ENCODE results near the gene STK32C. TPM values are rescaled to one million over a fixed set of nuclear protein-coding genes. Genes with fewer than 3 reads are reported as not detected.

The STK32C gene
- total RNA-seq, 2 donors from 2014 or later, result 2.6 to 3.7 TPM

GRCh38 chr10:132241086-132241485 lies 66.7 kb downstream of the STK32C start:
- Histone ChIP-seq H3K27me3 (no peaks in the 10 kb centered on the region), H3K4me3 (no peak overlapping the region), H3K27ac (no peak overlapping the region), H3K4me1 (no peaks in the 10 kb centered on the region), H3K36me3 (no peaks in the 10 kb centered on the region), H3K9me3 (no peaks in the 10 kb centered on the region)
- DNase-seq (ENCODE audit: low spot score), result no peak
- no peak for TF ChIP-seq CTCF (IDR thresholded peaks at IDR 0.05)

GRCh38 chr10:132240581-132240980 lies 67.2 kb downstream of the STK32C start:
- no peak for TF ChIP-seq CTCF (IDR thresholded peaks at IDR 0.05)
- H3K27me3 ChIP-seq, result no peaks in the 10 kb centered on the region
- H3K4me1 ChIP-seq, result no peaks in the 10 kb centered on the region
- no peaks in the 10 kb centered on the region for H3K36me3 ChIP-seq
- H3K9me3 ChIP-seq, result no peaks in the 10 kb centered on the region
- no peak for DNase-seq (ENCODE audit: low spot score)
- H3K4me3 ChIP-seq, result no peak overlapping the region
- no peak overlapping the region for H3K27ac ChIP-seq

- Histone ChIP-seq H3K4me3 (no peak overlapping the region), H3K36me3 (no peaks in the 10 kb centered on the region), H3K9me3 (no peaks in the 10 kb centered on the region), H3K4me1 (no peaks in the 10 kb centered on the region), H3K27me3 (no peaks in the 10 kb centered on the region), H3K27ac (no peak overlapping the region)
- no peak for DNase-seq (ENCODE audit: low spot score)
- TF ChIP-seq CTCF (IDR thresholded peaks at IDR 0.05), result no peak
Observed at GRCh38 chr10:132240156-132240555, 67.6 kb downstream of the STK32C start.

GRCh38 chr10:132239126-132240031 lies 68.4 kb downstream of the STK32C start:
- H3K4me1 ChIP-seq, result no peaks in the 10 kb centered on the region
- no peak for TF ChIP-seq CTCF (IDR thresholded peaks at IDR 0.05)
- no peak overlapping the region for H3K4me3 ChIP-seq
- no peak overlapping the region for H3K27ac ChIP-seq
- H3K27me3 ChIP-seq, result no peaks in the 10 kb centered on the region
- H3K9me3 ChIP-seq, result no peaks in the 10 kb centered on the region
- H3K36me3 ChIP-seq, result no peaks in the 10 kb centered on the region
- peak; percentile 67 for DNase-seq (ENCODE audit: low spot score)

GRCh38 chr10:132238371-132239125 lies 69.2 kb downstream of the STK32C start:
- H3K4me1 ChIP-seq, result no peaks in the 10 kb centered on the region
- H3K4me3 ChIP-seq, result no peak overlapping the region
- no peaks in the 10 kb centered on the region for H3K36me3 ChIP-seq
- no peaks in the 10 kb centered on the region for H3K9me3 ChIP-seq
- no peak for TF ChIP-seq CTCF (IDR thresholded peaks at IDR 0.05)
- no peak for DNase-seq (ENCODE audit: low spot score)
- no peak overlapping the region for H3K27ac ChIP-seq
- H3K27me3 ChIP-seq, result no peaks in the 10 kb centered on the region
